RWPE1 (cell line): Measurements from ENCODE around the gene LDHB.

Experiments used
- CTCF ChIA-PET: fragments of 350-600 bp; sonication (Branson Sonifier 250); formaldehyde crosslinking; extraction: SDS; loops from one replicate; lab custom pipeline; 2021; lab: Yijun Ruan, JAX
- POLR2A ChIA-PET: fragments of 400-600 bp; formaldehyde crosslinking; extraction: SDS; loops from one replicate; lab custom pipeline; 2020; ENCODE audit warnings: antibody characterized with exemption; ENCODE audit not compliant: low non-redundant PET; lab: Yijun Ruan, JAX
- DNase-seq: peaks from one replicate; pipeline ENCODE4 v3.0.0; 2012; ENCODE audit warnings: low spot score
- H3K27ac ChIP-seq: fragments of 450-650 bp; 2 replicates; pipeline ENCODE4 v1.5.1; 2017
- TF ChIP-seq, protein P1 (sequence below): fragments of 450-650 bp; conservative IDR thresholded peaks from 2 replicates; pipeline ENCODE4 v1.5.1; 2017; ENCODE audit warnings: low read depth, mild to moderate bottlenecking

The LDHB gene

DNA sequence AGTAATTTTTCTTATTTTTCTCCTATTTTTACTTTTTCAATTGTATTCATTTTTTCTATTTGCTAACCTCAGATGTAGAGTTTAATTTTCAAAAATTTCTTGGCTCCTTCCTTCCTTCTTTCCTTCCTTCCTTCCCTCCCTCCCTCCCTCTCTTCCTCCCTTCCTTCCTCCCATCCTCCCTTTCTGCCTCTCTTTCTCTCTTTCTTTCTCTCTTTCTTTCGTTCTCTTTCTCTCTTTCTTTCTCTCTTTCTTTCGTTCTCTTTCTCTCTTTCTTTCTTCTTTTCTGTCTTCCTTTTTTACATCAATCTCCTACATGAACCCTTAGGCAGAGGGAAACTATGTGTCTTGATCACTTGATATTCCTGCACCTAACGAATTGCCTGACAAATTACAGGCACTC lies 40.6 kb downstream of the LDHB start:
- CTCF ChIA-PET: no interaction called here
- DNase-seq: no peak
- POLR2A ChIA-PET: no interaction called here

DNA sequence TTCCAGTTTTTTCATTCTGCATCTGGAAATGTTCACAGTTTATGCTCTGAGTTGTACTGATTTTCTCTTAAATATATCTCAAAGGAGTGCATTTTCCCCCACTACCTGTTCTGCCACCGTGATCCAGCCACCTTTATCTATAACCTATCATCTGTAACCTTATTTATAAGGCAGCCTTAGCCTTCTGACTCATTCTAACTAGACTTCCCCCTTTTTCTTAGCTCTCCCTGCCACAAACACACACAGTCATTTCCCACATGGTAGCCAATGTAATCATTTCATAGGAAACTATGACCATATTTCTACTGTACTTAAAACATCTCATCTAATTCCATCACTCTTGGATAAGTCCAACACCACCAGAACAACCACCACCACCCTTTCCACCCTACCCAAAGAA lies 42.2 kb downstream of the LDHB start:
- TF ChIP-seq, protein P1, sequence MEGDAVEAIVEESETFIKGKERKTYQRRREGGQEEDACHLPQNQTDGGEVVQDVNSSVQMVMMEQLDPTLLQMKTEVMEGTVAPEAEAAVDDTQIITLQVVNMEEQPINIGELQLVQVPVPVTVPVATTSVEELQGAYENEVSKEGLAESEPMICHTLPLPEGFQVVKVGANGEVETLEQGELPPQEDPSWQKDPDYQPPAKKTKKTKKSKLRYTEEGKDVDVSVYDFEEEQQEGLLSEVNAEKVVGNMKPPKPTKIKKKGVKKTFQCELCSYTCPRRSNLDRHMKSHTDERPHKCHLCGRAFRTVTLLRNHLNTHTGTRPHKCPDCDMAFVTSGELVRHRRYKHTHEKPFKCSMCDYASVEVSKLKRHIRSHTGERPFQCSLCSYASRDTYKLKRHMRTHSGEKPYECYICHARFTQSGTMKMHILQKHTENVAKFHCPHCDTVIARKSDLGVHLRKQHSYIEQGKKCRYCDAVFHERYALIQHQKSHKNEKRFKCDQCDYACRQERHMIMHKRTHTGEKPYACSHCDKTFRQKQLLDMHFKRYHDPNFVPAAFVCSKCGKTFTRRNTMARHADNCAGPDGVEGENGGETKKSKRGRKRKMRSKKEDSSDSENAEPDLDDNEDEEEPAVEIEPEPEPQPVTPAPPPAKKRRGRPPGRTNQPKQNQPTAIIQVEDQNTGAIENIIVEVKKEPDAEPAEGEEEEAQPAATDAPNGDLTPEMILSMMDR: no peak
- POLR2A ChIA-PET: no interaction called here
- CTCF ChIA-PET: no interaction called here

More for the DNA sequence above, 40.6 kb downstream of the LDHB start:
- TF ChIP-seq, protein P1: no peak
- no peak overlapping the region for H3K27ac ChIP-seq

DNA sequence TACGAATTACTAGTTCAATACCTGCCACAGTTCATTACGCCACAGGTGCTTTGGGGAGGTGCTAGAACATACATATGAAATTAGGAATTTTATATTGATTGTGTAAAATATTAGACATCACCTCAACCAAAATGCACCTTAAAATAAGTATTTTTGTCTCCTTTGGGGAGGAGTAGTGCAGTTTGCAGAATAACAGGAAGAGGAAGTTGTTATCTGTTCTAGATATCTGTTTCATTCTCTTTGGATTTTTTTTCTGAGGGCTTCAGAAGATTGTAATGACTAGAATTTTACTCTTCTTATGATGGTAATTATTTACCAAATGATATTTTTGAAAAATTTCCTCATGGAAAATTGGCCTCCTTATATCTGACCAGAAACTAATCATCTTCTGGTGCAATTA lies 43.1 kb downstream of the LDHB start:
- no peak overlapping the region for H3K27ac ChIP-seq

More for the DNA sequence above, 42.2 kb downstream of the LDHB start:
- DNase-seq: no peak
- H3K27ac ChIP-seq: no peak overlapping the region

DNA sequence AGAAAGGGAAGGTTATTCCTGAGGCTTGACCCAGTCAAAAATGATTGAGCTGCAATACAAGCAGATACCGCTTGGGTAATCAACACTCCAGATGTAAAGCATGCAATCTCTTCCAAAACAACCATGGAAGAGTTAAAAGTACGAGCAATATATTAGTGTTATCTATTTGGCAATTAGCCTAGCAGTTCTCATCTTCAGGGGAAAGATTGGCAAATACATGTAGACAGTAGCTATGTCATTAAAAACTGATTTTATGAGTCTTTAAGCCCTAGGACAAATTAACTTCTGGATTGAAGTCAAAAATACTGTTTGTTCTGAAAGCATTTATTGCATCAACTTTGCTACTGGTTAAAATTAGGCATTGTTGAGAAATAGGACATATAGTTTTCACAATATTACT lies 43.7 kb downstream of the LDHB start:
- POLR2A ChIA-PET: no interaction called here
- no peak overlapping the region for H3K27ac ChIP-seq
- TF ChIP-seq, protein P1: peak; percentile 26
- DNase-seq: no peak
- CTCF ChIA-PET: interaction anchor here (1.0 kb wide), 1 partner anchor 122 kb away, joined by 3 read pairs; no protein-coding TSS in a partner anchor

More for the DNA sequence above, 43.1 kb downstream of the LDHB start:
- TF ChIP-seq, protein P1: no peak
- DNase-seq: no peak
- CTCF ChIA-PET: no interaction called here
- POLR2A ChIA-PET: no interaction called here

DNA sequence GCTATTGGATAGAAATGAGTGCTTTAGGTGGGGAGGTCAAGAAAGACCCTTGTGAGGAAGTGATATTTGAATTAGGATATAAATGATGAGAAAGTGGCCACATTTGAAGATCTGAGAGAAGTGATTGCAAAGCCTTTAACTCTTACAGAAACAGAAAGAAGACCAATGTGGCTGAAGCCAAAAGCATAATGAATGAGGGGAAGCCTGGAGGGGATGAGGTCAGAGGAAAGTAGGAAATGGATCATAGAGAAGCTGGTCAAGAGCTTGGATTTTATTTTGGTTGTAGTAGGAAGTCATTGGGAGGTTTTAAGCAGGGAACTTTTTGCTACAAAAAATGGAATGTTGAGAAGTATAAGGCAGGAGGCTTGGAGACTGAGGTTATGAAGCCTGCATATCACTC lies 49.4 kb downstream of the LDHB start:
- POLR2A ChIA-PET: no interaction called here
- CTCF ChIA-PET: interaction anchor here (0.6 kb wide), 1 partner anchor 55 kb away, joined by 4 read pairs; no protein-coding TSS in a partner anchor
- TF ChIP-seq, protein P1: no peak
- no peak overlapping the region for H3K27ac ChIP-seq
- no peak for DNase-seq

DNA sequence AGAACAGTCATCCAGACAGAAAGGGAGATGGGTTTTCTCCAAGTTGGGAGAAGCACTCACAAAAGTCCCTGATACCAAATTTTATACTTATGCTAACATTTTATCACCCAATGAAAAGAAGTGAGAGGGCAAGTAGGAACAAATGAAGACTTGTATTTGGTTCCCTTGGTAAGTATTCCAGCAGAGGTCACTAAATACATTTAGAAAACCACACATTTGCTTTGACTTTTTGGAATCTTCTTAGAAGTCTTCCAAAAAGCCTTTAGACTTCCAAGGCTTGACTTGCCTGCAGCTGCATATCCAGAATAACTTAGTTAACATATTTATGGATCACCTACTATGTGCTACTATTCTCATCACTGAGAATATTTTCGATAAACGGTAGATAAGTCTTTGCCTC lies 49.9 kb downstream of the LDHB start:
- no peak overlapping the region for H3K27ac ChIP-seq
- no peak for DNase-seq
- TF ChIP-seq, protein P1: no peak
- ChIA-PET POLR2A (no interaction called here), CTCF (interaction anchor here (0.6 kb wide), 1 partner anchor 74 kb away, joined by 3 read pairs; no protein-coding TSS in a partner anchor)
